D721Med (cell line): ENCODE results near the gene EPB41L2.

Experiments used
- DNase-seq: peaks from one replicate; pipeline ENCODE4 v3.0.0; 2011; ENCODE audit warnings: low spot score; ENCODE audit not compliant: insufficient read length
- FAIRE-seq: peaks from 2 replicates; lab custom pipeline; 2011; peaks lifted over from hg19 to GRCh38; lab: Jason Lieb, UNC
- TF ChIP-seq, protein P1 (sequence below): IDR thresholded peaks from 2 replicates; pipeline ENCODE4 v1.5.1; 2012; ENCODE audit warnings: mild to moderate bottlenecking, control low read depth; ENCODE audit not compliant: insufficient read depth; ENCODE audit errors: missing control alignments

Gene EPB41L2

DNA sequence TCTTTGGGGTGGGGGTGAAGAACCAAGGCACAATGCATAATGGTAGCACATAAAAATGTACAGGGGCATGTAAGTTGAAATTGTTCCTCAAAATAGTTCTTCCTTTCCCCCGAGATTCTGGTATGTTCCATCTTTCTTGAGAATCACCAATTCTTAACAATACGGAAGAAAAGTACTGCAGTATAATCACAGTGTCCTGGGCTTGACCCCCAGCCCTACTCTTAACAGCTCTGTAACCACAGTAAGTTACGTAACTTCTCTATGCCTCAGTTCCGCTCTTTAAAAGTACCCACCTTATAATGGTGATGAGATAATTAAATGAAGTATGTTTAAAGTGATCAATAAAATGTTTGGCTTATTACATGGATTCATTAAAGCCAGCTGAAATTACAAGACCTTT lies 131.4 kb downstream of the EPB41L2 start:
- TF ChIP-seq, protein P1, sequence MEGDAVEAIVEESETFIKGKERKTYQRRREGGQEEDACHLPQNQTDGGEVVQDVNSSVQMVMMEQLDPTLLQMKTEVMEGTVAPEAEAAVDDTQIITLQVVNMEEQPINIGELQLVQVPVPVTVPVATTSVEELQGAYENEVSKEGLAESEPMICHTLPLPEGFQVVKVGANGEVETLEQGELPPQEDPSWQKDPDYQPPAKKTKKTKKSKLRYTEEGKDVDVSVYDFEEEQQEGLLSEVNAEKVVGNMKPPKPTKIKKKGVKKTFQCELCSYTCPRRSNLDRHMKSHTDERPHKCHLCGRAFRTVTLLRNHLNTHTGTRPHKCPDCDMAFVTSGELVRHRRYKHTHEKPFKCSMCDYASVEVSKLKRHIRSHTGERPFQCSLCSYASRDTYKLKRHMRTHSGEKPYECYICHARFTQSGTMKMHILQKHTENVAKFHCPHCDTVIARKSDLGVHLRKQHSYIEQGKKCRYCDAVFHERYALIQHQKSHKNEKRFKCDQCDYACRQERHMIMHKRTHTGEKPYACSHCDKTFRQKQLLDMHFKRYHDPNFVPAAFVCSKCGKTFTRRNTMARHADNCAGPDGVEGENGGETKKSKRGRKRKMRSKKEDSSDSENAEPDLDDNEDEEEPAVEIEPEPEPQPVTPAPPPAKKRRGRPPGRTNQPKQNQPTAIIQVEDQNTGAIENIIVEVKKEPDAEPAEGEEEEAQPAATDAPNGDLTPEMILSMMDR, result no peak
- DNase-seq (no peak), FAIRE-seq (no peak)

DNA sequence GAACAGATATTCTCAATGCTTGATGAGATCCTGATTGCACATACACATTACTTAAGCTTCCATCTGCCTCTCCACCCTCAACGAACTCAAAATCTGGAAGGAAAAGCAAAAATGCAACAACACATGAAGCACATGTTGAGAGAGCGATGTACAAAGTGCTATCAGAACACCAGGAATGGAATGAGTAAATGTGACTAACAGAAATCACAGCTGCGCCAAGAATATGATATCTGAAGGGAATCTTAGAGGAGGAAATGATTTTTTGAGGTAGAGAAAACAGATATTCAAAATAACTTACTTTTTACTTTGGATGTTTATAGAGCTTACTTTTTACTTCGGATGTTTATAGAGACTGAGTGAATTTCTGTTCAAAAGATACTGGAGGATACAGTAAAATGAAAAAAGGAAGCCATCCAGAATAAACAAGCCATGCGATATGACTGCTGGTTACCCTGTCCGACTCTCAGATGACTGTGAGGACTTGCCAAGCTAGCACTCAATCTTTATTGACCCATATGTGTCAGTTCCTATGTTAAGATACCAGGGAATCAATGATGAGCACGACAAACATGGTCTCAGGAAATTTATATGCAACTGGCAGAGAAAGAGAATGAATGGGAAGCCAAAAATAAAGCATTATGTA lies 133.9 kb downstream of the EPB41L2 start:
- FAIRE-seq (no peak), DNase-seq (no peak)
- TF ChIP-seq, protein P1, result no peak

DNA sequence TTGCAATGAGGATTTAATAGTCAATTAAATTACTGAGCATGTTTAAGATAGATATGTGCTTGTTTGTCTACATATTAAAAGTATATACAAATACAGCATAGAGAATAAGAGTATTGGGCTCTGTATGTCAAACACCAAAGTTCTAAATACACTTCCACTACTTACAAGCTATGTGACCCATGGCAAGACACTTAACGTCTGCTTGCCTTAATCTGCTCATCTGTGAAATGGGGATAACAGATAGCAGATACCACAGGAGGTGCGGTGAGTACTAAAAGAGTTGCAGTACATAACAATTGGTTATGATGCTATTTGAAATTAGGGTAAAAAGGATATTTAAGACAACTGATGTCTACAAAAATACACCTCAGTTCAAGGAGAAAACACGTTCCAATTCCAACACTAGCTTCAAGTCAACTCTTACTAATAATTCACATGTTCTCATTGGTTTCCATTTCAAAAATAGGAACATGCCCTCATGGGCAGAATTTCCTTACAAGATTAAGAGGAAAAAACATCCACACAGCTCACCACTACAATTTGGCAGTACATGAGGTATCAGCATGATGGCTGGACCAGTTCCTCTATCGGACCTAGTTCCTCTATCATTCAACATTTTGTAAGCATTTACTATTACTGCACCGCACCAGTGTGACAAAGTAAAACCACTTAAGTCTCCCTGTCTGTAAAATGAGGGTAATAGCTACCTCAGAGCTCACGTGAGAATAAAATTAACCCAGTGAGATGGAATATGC lies 134.7 kb downstream of the EPB41L2 start:
- FAIRE-seq (no peak), DNase-seq (no peak)
- TF ChIP-seq, protein P1, result no peak

DNA sequence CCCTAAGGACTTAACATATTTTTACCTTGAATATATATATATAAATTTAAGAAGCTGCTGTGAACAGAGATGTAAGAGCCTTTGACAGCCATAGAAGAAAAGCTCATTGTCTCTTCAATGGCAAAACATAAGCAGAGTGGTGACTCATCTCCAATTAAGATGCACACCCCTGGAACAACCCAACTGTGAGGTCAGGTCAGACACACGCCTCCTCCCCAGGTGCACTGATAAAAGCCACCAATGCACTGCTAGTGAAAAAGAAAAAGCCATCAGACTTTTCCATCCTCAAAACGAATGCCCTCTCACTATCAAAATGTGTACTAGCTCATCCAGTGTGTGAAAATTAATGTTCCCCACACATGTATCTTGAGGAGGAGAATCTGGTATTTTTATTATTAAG lies 135.7 kb downstream of the EPB41L2 start:
- TF ChIP-seq, protein P1, result no peak
- DNase-seq (no peak), FAIRE-seq (no peak)

DNA sequence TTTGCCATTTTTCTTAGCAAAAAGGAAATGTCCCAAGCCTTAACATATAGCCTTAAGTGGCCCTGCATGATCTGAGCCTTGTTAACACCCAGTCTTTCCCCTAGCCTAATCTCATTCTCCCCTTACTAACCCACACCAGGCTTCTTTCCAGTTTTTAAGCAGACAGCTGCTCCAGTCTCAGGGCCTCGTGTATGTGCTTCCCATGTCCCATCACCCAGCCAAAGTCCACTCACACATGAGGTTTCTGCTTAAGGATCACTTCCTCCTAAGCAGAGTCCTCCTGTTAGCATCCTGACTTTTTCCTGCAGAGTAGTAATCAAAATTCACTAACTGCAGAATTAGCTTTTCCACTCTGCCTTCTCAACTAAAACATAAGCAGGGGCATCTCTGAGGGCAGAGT lies 139.7 kb downstream of the EPB41L2 start:
- DNase-seq (no peak), FAIRE-seq (no peak)
- TF ChIP-seq, protein P1, result no peak

DNA sequence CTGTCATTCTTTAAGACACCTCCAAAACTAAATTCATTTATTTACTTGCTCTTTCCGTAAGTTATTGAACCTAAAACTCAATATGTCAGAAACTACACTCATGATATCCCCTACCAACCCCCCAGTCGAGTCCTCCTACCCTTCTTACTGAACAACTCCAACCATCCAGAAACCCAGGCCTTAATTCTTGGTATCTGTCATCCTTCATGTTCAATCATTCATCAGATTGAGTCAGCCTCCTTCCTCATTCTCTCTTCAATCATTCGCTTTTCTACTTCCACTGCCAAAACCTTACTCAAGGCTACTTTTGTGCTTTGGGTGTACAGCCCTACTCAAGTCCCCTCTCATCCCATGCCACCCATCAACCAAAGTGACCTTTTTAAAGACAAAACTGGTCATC lies 140.1 kb downstream of the EPB41L2 start:
- no peak for FAIRE-seq
- DNase-seq, result no peak
- TF ChIP-seq, protein P1, result no peak

DNA sequence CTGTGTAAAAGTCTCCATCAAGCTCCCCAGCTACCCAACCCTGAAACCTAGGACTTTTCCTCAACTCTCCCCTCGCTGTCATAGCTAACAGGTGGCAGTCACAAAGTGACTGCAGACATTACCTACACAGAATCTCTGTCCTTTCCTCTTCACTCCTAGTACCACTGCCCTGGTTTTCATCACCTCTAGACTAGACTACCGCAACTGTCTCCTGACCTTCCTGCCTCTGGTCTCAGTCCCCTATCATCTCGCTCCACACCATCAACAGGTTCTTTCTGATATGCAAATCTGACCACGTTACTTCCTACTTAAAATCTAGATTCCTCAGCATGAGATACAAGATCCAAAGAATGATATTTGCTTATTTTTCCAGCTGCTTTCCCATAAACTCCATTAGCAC lies 142.1 kb downstream of the EPB41L2 start:
- DNase-seq, result no peak
- FAIRE-seq, result no peak
- TF ChIP-seq, protein P1, result no peak
